LNCaP clone FGC (cell line): ENCODE measurements around the gene GPR108.
"Not testable (repeated sequence)": the region's sequence is repeated elsewhere in the genome, so short reads cannot be mapped to it uniquely, and the experiment has no call there.

Experiments
- DNase-seq: peaks from one replicate; pipeline ENCODE4 v3.0.0-alpha.2; 2011; ENCODE audit warnings: low read depth
- H3K4me3 ChIP-seq: 2 replicates; pipeline ENCODE4 v1.5.1; 2011; ENCODE audit warnings: mild to moderate bottlenecking, low read depth, low read length, control low read depth
- CTCF ChIP-seq: IDR thresholded peaks from 2 replicates; pipeline ENCODE4 v1.5.1; 2012; ENCODE audit warnings: mild to moderate bottlenecking; ENCODE audit not compliant: control insufficient read depth, insufficient read depth; ENCODE audit errors: extremely low read depth

Gene GPR108

DNA sequence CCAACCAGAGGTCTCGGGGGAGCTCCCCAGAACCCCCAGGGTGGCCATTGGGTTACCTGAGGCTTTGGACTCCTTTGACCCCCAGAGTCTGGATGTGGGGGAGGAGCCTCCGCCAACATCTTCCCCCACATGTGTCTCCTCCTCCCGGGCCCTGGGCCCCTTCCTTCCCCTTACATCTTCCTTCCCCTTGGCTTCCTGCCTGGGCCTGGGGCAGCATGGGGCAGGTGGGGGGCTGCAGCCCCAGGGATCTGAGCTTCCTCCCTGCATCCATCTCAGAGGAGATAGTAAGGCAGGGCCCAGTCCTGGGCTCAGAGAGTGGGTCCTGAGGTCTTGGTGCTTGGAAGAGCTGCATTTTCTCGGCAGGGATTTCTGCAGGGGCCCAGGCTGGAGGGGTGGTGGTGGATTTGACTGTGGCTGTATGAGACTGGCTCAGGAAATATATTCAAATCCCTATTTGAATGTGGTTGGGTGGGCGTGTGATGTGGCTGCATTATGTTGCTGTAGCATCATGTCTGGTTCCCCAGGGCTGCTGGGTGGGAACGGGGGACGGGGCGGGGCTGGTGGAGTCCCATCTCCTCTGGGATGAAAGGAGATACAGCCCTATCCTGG, 36.0 kb upstream of the GPR108 start:
- DNase-seq = no peak
- TF ChIP-seq CTCF = no peak
- H3K4me3 ChIP-seq = no peak overlapping the region

DNA sequence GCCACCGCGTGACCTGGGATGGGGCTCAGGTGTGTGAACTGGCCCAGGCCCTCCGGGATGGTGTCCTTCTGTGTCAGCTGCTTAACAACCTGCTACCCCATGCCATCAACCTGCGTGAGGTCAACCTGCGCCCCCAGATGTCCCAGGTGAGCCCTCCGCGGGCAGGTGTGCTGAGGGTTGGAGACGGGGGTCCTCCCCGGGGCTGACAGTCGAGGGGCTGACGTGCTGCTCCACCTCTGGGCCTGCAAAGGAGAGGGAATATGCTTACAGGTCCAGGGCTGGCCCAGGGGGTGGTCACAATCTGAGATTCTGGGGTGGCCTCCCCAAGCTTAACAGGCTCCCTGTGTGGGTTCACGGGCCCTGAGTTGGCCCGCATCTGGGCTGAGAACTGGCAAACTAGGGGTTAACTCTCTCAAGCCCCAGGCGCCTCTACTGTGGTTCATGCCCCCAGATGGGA, 35.5 kb upstream of the GPR108 start:
- H3K4me3 ChIP-seq = no peak overlapping the region
- no peak for TF ChIP-seq CTCF
- DNase-seq = no peak

DNA sequence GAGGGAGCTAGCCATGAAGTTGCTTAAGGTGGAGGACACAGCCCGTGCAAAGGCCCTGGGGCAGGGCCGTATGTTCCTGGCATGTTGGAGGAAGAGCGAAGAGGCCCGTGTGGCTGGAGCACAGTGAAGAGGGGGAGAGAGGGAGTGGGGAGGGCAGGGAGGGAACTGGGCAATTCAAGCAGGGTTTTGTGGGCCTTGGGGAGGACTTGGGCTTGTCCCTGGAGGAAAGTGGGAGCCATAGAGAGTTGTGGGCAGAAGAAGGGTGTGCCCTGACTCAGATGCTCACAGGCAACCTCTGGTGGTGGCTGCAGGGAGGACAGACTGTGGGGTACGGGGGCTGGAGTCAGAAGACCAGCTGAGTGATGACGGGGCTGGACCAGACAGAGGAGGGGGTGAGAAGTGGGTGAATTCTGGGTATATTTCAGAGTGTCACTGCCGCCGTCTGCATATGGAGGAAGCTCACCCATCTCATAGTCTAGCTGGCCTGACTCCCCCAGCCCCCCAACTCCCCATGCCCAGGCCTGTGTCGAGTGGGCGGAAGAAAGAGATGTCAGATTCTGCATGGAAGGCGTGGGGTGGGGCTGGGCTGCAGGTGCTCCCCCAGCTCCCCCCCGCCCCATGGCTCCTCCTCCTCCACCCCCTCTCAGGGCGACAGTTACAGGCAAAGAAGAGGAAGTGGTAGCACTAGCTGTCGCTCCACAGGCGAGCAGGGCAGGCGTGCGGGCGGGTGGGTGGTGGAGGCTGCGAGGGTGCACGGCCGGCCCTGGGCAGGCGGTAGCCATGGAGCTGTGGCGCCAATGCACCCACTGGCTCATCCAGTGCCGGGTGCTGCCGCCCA, 34.9 kb upstream of the GPR108 start, which contains the start of gene VAV1:
Gene VAV1, plus strand, starts transcription at position 681 of the 838 bp plus-strand sequence. Its CDS starts 100 bp downstream, at position 781.
- H3K4me3 ChIP-seq = no peak within 1 kb of the TSS
- DNase-seq = no peak
- TF ChIP-seq CTCF = no peak

DNA sequence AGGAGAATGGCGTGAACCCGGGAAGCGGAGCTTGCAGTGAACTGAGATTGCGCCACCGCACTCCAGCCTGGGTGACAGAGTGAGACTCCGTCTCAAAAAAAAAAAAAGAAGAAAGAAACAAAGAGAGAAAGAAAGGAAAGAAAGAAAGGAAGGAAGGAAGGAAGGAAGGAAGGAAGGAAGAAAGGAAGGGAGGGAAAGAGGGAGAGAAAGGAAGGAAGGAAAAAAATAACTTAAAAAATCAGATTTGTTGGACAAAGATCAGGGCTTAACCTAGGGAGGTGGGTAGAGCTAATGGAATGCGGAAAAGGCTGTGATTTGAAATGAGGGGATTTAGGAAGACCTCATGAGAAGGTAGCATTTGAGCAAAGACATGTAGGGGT, 34.3 kb upstream of the GPR108 start:
- not testable (repeated sequence) for H3K4me3 ChIP-seq

DNA sequence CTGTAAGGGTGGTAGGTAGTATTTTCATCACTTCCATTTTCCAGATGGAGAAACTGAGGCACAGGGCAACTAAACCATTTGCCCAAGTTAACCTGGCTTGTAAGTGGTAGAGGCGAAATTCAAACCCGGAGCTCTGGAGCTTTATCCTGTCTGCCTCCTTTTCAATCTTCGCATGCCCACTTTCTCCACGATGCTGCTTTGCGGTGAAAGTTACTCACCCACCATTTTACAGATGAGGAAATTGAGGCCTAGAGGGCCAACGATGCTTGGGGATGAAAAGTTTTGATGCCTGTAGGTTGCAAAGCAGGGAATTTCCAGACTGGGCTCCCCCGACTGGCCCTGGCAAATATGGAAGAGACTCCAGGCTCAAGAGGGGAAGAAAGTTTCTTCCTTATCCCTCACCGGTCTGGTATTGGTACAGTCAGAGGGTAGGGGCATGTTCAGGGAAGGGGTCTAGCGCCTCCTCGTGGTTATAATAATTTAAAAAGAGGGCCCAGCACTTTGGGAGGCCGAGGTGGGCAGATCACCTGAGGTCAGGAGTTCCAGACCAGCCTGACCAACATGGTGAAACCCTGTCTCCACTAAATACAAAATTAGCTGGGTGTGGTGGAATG, 31.7 kb upstream of the GPR108 start:
- no peak overlapping the region for H3K4me3 ChIP-seq
- TF ChIP-seq CTCF = 0 out of 2 replicates have a peak, but pooled peaks have one; percentile 18
- no peak for DNase-seq

More for the DNA sequence above, 34.3 kb upstream of the GPR108 start:
- not testable (repeated sequence) for DNase-seq

DNA sequence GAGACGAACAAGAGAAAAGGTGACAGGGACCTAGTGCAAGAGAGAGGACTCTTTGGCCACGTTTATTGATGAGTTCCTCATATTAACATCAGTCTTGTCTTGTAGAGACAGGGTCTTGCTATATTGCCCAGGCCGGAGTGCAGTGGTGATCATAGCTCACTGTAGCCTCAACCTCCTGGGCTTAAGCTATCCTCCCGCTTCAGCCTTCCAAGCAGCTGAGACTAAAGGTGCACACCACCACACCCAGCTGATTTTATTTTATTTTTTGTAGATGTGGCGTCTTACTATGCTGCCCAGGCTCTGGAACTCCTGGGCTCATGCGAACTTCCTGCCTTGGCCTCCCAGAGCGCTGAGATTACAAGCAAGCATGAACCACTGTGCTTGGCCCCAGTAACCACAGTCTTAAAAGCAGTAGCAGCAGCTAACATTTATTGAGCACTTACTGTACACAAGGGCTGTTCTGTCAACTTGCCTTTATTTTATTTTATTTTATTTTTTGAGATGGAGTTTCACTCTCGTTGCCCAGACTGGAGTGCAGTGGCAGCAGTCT, 30.9 kb upstream of the GPR108 start:
- DNase-seq = no peak
- H3K4me3 ChIP-seq = no peak overlapping the region
- TF ChIP-seq CTCF = no peak

- no peak for TF ChIP-seq CTCF
- peak; percentile 23 for DNase-seq
- H3K4me3 ChIP-seq = peak within 1 kb of the TSS; percentile 48
These were observed 30.2 kb upstream of the GPR108 start, which contains the start of gene SH2D3A for GRCh38 chr19:6767357-6768235. Gene SH2D3A (minus strand): TSS chr19:6767435. CDS start chr19:6763748, 3,687 bp downstream.
